Hair follicular keratinocyte (primary cell): ENCODE results near the gene KLHL36. TPM values are rescaled to one million over a fixed set of nuclear protein-coding genes. Genes with fewer than 3 reads are reported as not detected.

Source experiments
- total RNA-seq: library from RNA; depleted of rRNA; stranded (reverse); fragments of >200 nt; gene quantifications from 2 replicates; pipeline ENCODE4 v1.2.3, GENCODE V29; 2015

KLHL36 gene
- total RNA-seq, result 39.9 and 58.4 TPM in 2 replicates

GRCh38 chr16:84647828-84648594, at the start of gene KLHL36:
KLHL36 (plus strand) TSS chr16:84648511; CDS start chr16:84650868, 2,357 bp downstream.

GRCh38 chr16:84617791-84618580, 30.3 kb upstream of the KLHL36 start, which contains the start of gene COTL1:
COTL1 (minus strand) TSS chr16:84618078; CDS start chr16:84617914, 164 bp downstream.

GRCh38 chr16:84699712-84700445, 51.6 kb downstream of the KLHL36 start, which contains the start of gene USP10:
USP10 (plus strand) TSS chr16:84700000; CDS start chr16:84700091, 91 bp downstream.

Other genes starting within 250 kb of the KLHL36 start
- 53.1 and 54.9 TPM in 2 replicates for gene MEAK7, start 143.9 kb upstream of the KLHL36 start, total RNA-seq
- 209 and 287 TPM in 2 replicates for gene COTL1, start 30.4 kb upstream of the KLHL36 start, total RNA-seq
- gene USP10, start 51.5 kb downstream of the KLHL36 start, total RNA-seq, result 43.4 and 56.0 TPM in 2 replicates
- gene CRISPLD2, start 171.5 kb downstream of the KLHL36 start, total RNA-seq, result 0.70 and 1.1 TPM in 2 replicates